Urinary bladder (tissue), 4 donors: ENCODE measurements around the gene CCDC74A. TPM values are rescaled to one million over a fixed set of nuclear protein-coding genes. Genes with fewer than 3 reads are reported as not detected.
"Not testable (repeated sequence)": the region's sequence is repeated elsewhere in the genome, so short reads cannot be mapped to it uniquely, and the experiment has no call there.

Experiments used
- DNase-seq: peaks from one replicate; pipeline ENCODE4 v3.0.0-alpha.2; 2015; ENCODE audit errors: extremely low spot score
- H3K27ac ChIP-seq: one replicate; pipeline ENCODE4 v1.5.1; 2013; ENCODE audit warnings: low read depth, mild to moderate bottlenecking, moderate library complexity
- H3K36me3 ChIP-seq: one replicate; pipeline ENCODE4 v1.6.1; 2013; ENCODE audit warnings: mild to moderate bottlenecking, moderate library complexity; ENCODE audit not compliant: insufficient read depth
- H3K4me1 ChIP-seq: one replicate; pipeline ENCODE4 v1.6.1; 2013; ENCODE audit warnings: mild to moderate bottlenecking, moderate library complexity; ENCODE audit not compliant: insufficient read depth
- H3K4me3 ChIP-seq: one replicate; pipeline ENCODE4 v1.5.1; 2013; ENCODE audit warnings: low read depth, low read length
- WGBS: extraction: QIAGEN DNeasy Blood & Tissue Kit; methylation state at CpG from one replicate; pipeline ENCODE4 v1.1.7; 2013; 5-methylcytosine and 5-hydroxymethylcytosine counted together
- polyA plus RNA-seq: library from polyadenylated mRNA; stranded (reverse); fragments of 200-250 nt; gene quantifications from one replicate; pipeline ENCODE4 v1.2.3, GENCODE V29; 2013
- total RNA-seq: library from RNA; depleted of rRNA; stranded (reverse); fragments of >200 nt; gene quantifications from one replicate; pipeline ENCODE4 v1.2.3, GENCODE V29; 2014
- donor health status: healthy with polysubstance abuse.
- donor health status: healthy.

Gene CCDC74A
- total and polyA plus RNA-seq, 2 donors: 6.2 to 21.3 TPM

DNA sequence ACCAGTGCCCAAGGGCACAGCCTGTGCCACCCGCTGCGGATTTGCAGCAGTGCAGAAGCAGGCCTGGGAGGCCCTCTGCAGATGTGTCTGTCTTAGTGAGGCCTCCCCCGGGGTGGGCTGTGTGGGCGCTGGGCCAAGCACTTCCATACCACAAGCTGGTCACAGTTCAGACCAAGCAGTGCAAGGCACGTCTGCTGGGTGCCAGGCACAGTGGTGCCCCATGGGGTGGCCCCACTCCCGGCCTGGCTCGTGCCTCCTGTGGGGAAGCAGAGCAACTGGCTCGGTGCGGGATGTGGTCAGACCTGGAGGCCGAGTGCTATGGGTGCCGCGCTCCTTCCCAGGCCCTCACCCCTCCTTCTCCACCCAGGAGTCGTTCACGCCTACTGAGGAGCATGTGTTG lies 12.5 kb upstream of the CCDC74A start:
- not testable (repeated sequence) for H3K36me3 ChIP-seq, H3K4me1 ChIP-seq, H3K27ac ChIP-seq, H3K4me3 ChIP-seq, DNase-seq
- WGBS: 91% methylated on average over 13 of the region's 14 CpGs

DNA sequence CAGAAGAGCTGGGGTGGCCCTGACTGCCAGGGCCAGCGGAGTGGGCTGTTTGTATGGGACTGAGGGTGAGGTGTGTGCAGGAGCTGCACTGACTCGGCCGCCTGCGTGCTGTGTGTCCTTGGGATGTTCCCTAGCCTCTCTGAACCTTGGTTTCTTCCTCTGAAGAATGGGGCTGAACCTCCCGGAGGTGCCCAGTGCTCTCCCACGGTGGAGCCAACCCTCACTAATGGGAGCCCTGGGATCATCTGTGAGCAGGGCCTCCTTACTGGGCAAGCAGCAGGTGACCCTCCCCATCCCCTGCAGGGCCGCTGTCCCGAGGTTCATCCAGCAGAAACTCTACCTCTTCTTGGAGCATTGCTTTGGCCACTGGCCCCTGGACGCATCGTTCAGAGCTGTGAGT lies 11.7 kb upstream of the CCDC74A start:
- no peak overlapping the region for H3K27ac ChIP-seq
- H3K4me3 ChIP-seq: no peak overlapping the region
- DNase-seq: no peak
- H3K36me3 ChIP-seq: peaks cover 3% of the 10 kb centered on the region
- no peaks in the 10 kb centered on the region for H3K4me1 ChIP-seq
- WGBS: 84% methylated on average over 10 of the region's 10 CpGs

DNA sequence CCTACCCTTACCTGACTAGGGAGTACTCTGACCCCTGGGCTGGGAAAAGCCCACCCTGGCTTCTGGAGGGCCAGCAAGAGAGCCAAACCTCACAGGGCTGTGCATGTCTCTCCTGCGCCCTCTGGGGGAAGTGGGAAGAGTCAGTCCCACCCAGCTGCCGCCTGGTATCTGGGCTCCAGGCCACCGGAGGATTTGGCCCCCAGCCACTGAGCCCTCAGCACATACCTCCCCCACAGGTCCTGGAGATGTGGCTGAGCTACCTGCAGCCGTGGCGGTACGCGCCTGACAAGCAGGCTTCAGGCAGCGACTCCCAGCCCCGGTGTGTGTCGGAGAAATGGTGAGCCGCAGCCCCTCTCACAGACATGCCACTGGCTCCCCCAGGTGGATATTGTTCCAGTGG lies 11.1 kb upstream of the CCDC74A start:
- not testable (repeated sequence) for H3K27ac ChIP-seq, H3K4me3 ChIP-seq, DNase-seq, H3K4me1 ChIP-seq, H3K36me3 ChIP-seq
- 62% methylated on average over 11 of the region's 11 CpGs for whole genome bisulfite sequencing

DNA sequence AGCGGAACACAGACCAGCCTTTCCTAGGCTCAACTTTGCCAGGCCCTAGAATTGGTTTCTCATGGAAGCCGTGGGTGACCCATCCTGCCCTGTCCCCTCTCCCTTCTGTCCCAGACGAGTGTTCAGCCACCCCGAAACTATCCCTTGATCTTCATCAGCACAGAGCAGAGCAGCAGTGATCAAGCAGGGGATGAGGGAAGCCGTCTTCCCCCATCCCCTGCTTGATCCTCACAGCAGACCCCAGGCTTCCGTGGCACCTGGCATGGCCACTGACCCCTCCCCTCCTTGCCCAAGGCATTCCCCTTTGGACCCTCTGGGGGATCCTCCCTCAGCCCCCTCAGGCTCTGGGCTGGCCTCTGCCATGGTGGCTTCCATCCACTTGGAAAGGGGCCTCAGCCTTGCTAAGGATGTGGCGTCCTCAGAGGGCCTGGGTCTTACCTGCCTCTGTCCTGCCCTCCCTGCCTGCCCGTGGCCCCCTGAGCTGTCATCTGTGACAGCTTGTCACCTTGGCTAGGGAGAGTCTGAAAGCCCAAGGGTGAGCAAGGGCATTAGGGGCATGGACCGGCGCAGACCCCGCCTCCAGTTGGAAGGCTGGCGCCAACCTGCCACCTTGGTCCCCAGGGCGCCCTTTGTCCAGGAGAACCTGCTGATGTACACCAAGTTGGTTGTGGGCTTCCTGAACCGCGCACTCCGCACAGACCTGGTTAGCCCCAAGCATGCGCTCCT lies 10.4 kb upstream of the CCDC74A start:
- 93% methylated on average over 17 of the region's 17 CpGs for WGBS
- Histone ChIP-seq H3K4me3 (no peak overlapping the region), H3K36me3 (peaks cover 3% of the 10 kb centered on the region), H3K27ac (no peak overlapping the region), H3K4me1 (no peaks in the 10 kb centered on the region)
- DNase-seq: no peak

DNA sequence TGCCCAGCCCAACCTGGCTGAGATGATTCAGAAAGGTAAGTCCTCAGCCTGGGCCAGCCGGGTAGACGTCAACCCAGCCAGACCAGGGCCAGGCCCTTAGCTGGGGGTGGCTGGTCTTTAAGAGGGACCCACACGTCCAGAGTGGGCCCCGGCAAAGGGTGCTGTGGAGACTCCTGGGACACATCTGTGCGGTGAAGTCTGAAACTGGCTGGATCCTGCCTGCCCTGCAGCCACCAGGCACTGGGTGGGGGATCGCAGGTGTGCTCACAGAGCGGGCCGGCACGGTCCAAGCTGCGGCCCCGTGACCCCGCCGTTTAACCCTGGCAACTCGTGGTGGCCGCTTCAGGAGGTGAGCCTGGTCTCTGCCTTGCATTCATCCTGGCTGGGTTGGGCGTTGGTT lies 9.8 kb upstream of the CCDC74A start:
- H3K4me3 ChIP-seq, H3K27ac ChIP-seq, H3K4me1 ChIP-seq, DNase-seq, H3K36me3 ChIP-seq: not testable (repeated sequence)
- 85% methylated on average over 16 of the region's 16 CpGs for WGBS

DNA sequence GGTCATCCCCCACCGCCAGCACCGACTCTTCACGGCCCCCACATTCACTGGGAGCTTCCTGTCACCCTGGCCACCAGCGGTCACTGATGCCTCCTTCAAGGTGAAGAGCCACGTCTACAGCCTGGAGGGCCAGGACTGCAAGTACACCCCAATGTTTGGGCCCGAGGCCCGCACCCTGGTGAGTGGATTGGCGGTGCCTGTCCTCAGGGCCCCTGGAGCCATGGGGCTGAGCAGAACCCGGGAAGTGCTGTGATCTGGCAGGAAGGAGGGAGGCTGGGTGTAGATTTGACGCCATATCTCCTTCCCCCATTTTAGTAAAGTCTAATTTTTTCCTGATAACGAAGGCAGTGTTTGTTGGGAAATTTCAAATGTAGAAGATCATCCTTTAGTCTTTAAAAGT lies 9.2 kb upstream of the CCDC74A start:
- not testable (repeated sequence) for DNase-seq

DNA sequence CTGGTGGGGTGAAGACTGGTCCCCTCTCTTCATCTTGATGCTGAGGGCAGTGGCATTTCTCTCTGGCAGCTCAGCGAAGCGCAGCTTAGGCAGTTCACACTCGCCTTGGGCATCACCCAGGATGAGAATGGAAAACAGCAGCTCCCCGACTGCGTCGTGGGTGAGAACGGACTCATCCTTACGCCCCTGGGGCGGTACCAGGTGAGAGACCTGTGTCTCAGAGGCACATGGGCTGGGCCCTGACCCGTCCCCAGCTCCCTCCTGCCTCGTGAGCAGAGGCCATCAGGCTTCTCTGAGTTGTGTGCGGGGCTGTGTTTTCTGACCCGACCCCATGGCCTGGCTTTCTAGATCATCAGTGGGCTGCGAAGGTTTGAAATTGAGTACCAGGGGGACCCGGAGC lies 8.2 kb upstream of the CCDC74A start:
- Histone ChIP-seq H3K27ac (no peak overlapping the region), H3K36me3 (no peaks in the 10 kb centered on the region), H3K4me3 (no peak overlapping the region), H3K4me1 (no peaks in the 10 kb centered on the region)
- WGBS: 95% methylated on average over 15 of the region's 15 CpGs
- no peak for DNase-seq

More for the DNA sequence above, 9.2 kb upstream of the CCDC74A start:
- not testable (repeated sequence) for H3K27ac ChIP-seq, H3K4me3 ChIP-seq, H3K4me1 ChIP-seq, H3K36me3 ChIP-seq
- WGBS: 93% methylated on average over 8 of the region's 11 CpGs

DNA sequence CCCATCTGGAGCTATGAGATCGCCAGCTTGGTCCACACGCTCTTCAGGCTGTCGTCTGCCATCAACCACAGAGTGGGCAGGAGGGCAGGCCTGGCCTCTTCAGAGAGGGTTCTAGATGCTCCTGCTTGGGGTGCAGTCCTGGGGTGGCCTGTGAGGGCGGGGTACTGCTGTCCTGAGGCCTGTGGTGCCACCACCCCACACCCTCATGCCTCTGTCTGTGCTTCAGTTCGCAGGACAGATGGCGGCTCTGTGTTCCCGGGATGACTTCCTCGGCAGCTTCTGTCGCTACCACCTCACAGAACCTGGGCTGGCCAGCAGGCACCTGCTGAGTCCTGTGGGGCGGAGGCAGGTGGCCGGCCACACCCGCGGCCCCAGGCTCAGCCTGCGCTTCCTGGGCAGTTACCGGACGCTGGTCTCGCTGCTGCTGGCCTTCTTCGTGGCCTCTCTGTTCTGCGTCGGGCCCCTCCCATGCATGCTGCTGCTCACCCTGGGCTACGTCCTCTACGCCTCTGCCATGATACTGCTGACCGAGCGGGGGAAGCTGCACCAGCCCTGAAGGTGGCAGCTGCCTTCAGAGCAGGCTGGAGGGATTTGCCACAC lies 7.7 kb upstream of the CCDC74A start:
- not testable (repeated sequence) for DNase-seq, H3K4me1 ChIP-seq, H3K4me3 ChIP-seq, H3K36me3 ChIP-seq, H3K27ac ChIP-seq
- 88% methylated on average over 24 of the region's 24 CpGs for WGBS

DNA sequence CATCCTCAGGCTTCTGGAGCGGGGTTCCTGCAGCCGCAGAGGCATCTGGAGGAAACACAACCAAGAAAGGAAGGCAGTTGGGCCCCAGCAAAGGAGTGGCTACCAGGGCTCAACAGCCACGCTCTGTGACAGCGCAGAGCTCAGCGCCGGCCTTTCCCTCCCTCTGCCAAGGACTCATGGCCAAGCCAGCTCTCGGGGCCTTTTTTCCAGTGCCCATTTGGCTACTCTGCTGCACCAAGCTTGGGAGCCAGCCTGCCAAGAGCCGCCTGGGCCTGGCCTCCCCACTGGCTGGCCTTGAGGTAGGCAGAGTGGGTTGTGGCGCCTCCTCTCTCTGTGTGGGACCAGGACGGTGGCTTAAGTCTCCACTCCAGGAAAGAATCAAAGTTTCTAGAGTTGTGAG lies 7.2 kb upstream of the CCDC74A start:
- WGBS: 94% methylated on average over 10 of the region's 10 CpGs
- DNase-seq: no peak
- Histone ChIP-seq H3K4me3 (no peak overlapping the region), H3K36me3 (no peaks in the 10 kb centered on the region), H3K4me1 (no peaks in the 10 kb centered on the region), H3K27ac (no peak overlapping the region)

DNA sequence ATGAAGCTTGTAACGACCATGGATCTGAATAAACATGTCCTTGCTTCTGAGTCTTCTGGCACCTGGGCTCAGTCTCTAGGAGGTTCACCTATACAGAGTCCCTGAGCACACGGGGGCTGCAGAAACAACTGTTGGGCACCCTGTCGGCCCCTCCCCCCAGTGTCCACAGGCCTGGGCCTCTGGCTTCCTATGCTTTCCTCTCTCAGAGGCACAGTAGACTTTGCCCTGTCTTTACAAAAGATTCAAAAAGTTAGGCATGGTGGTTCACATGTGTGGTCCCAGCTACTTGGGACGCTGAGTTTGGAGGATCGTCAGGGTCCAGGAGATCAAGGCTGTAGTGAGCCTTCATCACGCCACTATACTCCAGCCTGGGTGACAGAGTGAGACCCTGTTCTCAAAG lies 6.2 kb upstream of the CCDC74A start:
- 75% methylated on average over 6 of the region's 6 CpGs for WGBS
- not testable (repeated sequence) for H3K27ac ChIP-seq, DNase-seq, H3K4me3 ChIP-seq, H3K4me1 ChIP-seq, H3K36me3 ChIP-seq

DNA sequence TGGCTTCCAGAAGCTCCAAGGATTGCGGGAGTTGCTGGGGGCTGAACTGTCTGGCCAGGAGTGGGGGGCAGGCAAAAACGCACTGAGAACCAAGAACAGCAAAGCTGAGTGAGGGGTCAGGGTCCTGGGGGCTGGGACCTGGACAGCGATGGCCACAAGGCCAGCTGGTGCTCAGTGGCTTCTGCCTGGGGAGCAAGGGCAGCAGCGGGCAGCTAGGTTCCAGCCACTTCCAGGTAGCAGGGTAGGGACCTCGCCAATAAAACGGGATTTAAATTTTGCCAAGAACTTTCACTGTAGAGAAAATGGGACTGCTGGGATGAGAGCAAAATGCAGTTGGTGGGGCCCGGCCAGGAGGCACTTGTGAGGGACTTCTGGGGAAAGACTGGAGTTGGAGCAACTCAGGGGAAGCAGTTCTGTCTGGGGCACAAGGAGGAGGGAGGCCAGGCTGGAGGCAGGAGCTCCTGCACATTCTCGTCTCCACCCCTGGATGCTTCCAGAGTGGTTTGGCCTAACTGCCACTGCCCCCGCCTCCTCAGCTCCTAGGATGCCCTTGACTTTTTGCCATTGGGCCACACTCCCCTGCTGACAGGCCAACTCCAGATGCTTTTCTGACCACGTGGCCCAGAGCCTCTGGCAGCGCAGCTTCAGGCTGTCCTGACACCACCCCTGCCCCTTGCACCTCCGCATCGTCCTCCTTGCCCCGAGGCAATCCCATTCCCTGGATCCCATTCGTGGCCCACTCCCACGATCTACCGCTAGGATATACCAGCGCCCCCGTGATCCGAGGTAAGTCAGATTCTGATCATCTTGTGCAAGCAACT lies 5.5 kb upstream of the CCDC74A start:
- DNase-seq: no peak
- Histone ChIP-seq H3K4me3 (no peak overlapping the region), H3K36me3 (no peaks in the 10 kb centered on the region), H3K4me1 (no peaks in the 10 kb centered on the region), H3K27ac (no peak overlapping the region)
- WGBS: 82% methylated on average over 20 of the region's 20 CpGs

DNA sequence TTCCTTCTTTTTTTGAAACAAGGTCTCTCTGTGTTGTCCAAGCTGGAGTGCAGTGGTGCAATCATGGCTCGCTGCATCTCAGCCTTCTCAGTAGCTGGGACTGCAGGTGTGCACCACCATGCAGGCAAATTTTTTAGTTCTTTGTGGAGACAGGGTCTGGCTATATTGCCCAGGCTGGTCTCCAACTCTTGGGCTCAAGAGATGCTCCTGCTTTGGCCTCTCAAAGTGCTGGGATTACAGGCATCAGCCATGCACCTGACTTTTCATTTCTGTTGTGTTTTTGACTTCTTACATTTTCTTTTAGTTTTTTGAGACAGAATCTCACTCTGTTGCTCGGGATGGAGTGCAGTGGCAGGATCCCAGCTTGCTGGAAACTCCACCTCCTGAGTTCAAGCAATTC lies 2.4 kb upstream of the CCDC74A start:
- not testable (repeated sequence) for H3K36me3 ChIP-seq, DNase-seq, H3K4me3 ChIP-seq, H3K27ac ChIP-seq, H3K4me1 ChIP-seq
- WGBS: 90% methylated on average over 2 of the region's 2 CpGs

DNA sequence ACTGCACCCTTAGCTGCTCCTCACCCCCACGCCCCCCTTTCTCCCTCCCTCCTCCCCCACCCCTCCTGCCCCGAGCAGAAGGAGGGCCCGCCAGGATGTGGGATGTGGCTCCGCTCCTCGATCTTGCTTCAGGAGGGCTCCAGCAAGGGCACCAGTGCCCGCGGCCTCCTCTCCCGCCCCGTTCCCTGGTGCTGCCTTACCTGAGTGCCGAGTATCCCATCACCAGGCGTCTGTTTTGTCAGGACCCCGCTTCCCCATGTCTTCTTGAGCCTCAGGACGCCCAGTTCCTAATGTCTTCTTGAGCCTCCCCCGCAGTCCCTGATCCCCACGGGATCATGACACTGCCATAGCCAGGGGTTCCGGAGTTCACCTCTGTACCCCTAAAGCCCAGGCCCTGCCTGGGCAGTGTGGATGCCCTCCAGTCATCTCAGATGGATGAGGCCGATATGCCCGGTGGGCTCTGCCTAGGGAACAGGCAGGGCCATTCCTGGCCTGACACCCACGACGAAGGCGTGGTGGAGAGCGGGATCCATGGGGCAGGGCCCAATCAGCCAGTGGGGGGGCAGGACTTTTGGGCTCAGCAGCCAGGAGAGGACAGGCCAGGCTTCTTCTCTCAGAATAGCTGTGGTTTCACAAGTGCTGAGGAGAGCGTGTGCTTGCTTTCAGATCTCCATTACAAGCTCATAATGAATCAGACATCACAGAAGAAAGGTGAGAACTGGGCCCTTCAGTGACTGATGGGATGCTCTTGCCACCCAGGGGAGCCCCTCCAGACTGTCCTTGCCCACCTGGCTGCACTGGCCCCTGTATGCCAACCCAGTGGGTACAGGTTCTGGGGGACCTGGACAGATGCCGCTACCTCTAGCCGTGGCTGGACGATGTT lies 1.5 kb downstream of the CCDC74A start:
- DNase-seq, H3K27ac ChIP-seq, H3K4me1 ChIP-seq, H3K36me3 ChIP-seq: not testable (repeated sequence)
- 69% methylated on average over 25 of the region's 26 CpGs for WGBS
- peak overlapping the region; percentile 16 for H3K4me3 ChIP-seq
